Esophagus squamous epithelium (tissue), 4 donors: ENCODE data around the gene ABLIM3.

Experiments
- POLR2A ChIP-seq, 4 donors: fragments of 450-650 bp; IDR thresholded peaks; one replicate each; pipeline ENCODE4 v1.6.1; 2017; ENCODE audit warnings: antibody characterized with exemption in 4 of 4, mild to moderate bottlenecking in 4 of 4, moderate library complexity in 3 of 4
- TF ChIP-seq, protein P1 (sequence below), 6 experiments: fragments of 450-650 bp in 4 of 6; fragments of 200-600 bp in 2 of 6; sonication (generic) in 2 of 6; IDR thresholded peaks; one replicate each; pipeline ENCODE4 v1.5.1; 2016 to 2019; ENCODE audit warnings: antibody characterized with exemption in 6 of 6, mild to moderate bottlenecking in 4 of 6, moderate library complexity in 4 of 6

DNA sequence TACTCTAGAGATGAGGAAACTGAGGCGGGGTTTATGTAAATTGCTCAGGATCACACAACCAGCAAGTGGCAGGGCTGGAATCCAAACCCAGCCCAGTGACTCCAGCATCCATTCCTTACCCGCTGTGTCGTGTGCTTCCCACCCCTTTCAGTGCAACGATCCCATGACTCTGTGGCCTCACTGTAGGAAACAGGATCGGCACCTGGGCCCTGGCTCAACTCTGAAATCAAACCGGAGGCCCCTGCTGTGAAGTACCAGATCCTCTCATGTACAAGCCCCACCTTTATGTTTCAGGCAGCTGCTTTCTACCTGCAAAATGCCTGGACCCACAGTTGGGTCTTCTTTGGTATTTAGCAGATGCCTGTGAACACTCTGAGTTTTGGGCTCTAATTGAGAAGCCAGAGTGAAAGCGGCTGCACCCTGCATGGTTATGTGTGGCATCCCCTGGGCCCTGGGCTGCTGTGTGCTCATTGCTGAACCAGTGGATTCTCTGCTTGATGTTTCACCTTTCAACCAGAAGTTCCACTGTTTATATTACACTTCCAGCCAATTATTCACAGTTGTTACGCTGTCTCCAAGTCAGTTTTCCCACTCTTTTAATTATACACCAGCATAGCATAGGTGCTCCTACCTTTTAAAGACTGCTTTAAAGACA lies 36.7 kb downstream of the ABLIM3 start:
- TF ChIP-seq, protein P1, sequence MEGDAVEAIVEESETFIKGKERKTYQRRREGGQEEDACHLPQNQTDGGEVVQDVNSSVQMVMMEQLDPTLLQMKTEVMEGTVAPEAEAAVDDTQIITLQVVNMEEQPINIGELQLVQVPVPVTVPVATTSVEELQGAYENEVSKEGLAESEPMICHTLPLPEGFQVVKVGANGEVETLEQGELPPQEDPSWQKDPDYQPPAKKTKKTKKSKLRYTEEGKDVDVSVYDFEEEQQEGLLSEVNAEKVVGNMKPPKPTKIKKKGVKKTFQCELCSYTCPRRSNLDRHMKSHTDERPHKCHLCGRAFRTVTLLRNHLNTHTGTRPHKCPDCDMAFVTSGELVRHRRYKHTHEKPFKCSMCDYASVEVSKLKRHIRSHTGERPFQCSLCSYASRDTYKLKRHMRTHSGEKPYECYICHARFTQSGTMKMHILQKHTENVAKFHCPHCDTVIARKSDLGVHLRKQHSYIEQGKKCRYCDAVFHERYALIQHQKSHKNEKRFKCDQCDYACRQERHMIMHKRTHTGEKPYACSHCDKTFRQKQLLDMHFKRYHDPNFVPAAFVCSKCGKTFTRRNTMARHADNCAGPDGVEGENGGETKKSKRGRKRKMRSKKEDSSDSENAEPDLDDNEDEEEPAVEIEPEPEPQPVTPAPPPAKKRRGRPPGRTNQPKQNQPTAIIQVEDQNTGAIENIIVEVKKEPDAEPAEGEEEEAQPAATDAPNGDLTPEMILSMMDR (IDR thresholded peaks at IDR 0.05) = no peak
- TF ChIP-seq POLR2A (IDR thresholded peaks at IDR 0.05) = no peak
